ENCODE results near the gene CCL1.

The CCL1 gene, protein sequence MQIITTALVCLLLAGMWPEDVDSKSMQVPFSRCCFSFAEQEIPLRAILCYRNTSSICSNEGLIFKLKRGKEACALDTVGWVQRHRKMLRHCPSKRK

DNA sequence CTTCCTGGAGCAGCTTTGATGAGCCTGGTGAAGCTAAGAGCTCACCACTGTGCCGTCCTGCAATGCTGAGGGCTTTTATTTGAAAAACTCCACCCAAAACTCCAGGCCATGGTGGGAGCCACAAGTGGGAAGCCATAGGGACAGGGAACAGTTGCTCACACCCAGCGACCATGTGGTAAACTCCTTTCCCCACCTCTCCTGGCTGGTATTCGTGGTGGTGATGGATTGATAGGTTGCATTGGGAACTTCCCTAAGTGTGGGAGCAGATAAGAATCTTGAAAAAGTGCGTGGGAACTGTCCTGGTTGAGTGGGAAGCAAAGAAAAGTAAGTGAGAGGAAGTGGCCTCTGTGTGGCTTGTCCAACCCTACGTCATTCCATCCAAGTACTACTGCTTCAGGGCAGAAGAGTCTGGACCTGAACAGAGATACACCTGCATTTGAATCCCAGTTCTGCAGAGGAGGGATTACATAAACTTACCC lies at the start of gene CCL1:
TSS of gene CCL1 (minus strand) at position 51 of the 479 bp plus-strand sequence. CDS start 72 bp downstream, outside the sequence.
- DNase-seq (ENCODE audit: low read depth): no peak

GRCh38 chr17:34412534-34412933 lies 49.5 kb upstream of the CCL1 start:
- no peak for DNase-seq (ENCODE audit: low read depth)

DNA sequence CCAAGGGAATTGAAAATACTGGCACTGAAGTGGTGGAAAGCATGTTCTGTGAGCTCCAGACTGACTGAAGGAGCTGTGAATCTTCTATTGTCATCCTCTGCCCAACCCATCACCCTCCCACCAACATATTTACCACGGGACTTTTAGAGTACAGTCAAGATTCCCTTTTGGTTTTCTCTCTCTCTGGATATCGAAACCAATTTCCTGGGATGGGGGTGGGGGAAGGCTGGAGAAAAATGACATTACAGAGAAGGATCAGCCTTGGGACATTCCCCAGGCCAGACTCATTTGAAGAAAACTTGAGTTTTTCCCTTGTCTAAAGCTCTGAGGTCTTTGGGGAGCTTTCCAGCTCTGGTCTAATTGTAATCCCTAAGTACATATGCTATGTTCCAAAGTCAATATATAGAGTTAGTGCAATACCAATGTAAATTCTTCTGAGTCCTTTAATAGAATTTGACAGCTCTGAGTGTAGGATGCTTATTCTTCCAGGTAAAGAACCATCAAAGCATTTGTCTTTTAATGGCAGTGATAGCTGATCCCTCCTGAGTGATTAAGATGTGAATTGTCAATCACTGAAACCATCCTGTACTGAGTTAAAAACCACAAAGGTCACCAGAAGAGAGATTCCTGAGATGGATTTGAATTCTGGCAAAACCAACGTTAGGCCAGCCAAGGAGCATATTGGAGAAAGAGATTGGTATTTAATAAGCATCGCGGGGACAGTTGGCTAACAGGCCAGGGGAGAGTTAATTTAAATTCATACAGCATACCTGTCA lies 48.8 kb upstream of the CCL1 start:
- DNase-seq (ENCODE audit: low read depth): no peak

- DNase-seq (ENCODE audit: low read depth): no peak
Observed at GRCh38 chr17:34409352-34409751, 46.3 kb upstream of the CCL1 start.

- no peak for DNase-seq (ENCODE audit: low read depth)
Observed at GRCh38 chr17:34408439-34408838, 45.4 kb upstream of the CCL1 start.

GRCh38 chr17:34406226-34406625 lies 43.2 kb upstream of the CCL1 start:
- no peak for DNase-seq (ENCODE audit: low read depth)

DNA sequence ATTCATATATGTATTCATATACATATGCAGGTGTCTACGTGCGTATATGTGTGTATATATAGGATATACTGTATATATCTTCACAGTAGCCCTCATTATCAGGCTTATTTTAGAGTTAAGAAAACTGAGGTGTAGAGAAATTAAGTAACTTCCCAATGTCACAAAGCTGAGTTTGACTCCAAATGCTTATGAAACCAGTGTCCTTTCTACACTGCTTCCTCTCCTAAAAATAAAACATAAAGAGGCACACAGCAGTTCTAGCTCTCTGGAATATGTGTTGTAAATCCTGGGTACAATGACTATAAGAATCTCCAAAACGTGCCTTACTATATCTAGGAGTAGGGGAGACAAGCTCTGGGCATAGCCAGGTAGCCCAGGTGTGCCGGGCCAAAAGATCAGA lies 40.0 kb upstream of the CCL1 start:
- no peak for DNase-seq (ENCODE audit: low read depth)

DNA sequence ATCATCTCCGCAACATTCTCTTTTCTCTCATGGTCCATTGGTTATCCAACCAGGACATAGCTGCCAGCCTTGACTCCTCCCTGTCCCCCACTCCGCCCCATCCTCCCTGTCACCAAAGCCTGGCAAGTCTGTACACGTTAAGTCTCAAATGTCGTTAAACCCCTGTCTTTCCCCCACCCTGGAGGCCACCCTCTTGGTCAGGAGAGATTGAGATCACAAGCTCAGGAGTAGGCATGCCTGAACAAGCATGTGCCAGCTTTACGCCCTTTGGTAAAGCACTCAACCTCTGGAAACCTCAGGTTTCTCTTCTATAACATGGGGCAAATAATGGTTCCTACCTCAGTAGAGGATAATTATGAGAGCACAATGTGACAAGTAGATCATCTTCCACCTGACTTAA lies 38.1 kb upstream of the CCL1 start:
- DNase-seq (ENCODE audit: low read depth): no peak

DNA sequence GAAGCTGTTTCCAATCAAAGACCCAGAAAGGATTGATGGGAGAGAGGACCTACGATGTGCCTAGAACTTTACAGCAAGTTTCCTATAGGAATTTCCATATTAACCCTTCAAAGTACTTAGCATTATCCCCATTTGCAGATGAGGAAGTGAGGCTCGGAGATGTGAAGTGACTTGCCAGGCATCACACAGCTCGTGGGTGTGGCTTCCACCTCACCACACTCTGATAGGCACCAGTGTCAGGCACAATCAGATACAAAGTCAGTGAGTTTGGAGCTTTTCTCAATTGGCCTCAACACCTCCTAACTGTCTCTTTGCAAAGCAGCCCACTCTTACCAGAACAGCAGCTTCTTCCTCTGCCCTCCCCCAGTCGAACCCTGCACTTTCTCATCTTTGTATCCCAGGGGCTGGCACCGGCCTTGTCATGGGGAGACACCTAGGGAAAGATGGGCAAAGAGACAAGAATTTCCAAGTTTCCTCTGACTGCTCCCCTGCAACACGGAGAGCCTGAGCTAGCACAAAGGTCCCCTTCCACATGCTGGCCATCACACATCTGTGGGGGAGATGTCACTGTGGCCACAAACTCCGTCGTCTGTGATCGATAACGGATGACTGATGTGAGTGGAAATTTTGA lies 37.4 kb upstream of the CCL1 start:
- no peak for DNase-seq (ENCODE audit: low read depth)

DNA sequence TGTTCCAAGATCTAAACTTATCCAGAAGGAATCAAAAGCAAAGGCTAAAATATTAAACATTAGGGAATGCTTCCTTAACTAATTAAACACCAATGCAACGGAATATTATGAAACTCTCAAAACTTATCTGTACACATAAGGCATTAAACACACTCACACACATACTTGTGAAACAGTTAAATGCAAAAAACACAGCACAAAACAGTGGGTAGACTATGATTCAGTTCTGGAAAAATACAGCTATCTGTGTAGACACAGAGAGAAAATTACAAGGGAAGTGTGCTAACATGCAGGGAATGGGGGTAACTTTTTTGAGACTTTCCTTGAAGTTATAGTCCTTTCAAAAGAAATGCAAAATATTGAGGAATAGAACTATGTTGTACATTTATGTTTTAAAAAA lies 36.7 kb upstream of the CCL1 start:
- DNase-seq (ENCODE audit: low read depth): no peak

GRCh38 chr17:34398990-34399389 lies 36.0 kb upstream of the CCL1 start:
- DNase-seq (ENCODE audit: low read depth): no peak

DNA sequence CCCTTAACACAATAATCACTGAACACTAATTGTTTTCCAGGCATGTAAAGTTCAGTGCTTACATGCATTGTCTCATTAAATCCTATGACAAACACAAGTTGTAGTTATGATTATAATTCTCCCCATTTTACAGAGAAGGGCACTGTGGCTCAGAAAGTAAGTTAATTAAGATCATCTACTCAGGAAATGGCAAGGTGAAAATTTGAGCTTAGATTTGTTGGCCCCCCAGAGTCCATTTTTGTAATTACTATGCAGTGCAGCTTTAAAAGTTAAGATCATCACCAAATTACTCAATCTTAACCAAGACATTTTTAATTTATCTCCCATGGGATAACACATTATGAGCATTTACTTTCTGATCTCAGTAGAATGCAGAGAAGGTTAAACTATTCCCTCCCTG lies 34.2 kb upstream of the CCL1 start:
- no peak for DNase-seq (ENCODE audit: low read depth)

DNA sequence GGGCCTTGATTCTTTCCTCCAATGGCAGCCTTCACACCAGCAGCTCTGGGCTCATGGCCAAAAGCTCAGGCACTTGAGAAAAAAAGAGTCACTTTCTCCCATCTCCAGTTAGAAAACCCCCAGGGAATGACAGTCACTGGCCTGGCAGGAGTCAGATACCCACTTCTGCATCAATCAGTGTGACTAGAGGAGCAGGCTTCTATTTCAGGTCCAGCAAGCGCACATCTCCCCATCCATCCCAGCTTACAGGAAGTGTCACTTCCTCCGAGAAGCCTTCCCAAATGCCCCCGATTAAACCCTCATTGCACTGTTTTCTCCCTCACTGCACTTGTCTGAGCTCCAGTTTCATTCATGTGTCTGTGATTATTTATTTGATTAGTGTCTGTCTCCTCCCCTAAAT lies 30.4 kb upstream of the CCL1 start:
- no peak for DNase-seq (ENCODE audit: low read depth)

DNA sequence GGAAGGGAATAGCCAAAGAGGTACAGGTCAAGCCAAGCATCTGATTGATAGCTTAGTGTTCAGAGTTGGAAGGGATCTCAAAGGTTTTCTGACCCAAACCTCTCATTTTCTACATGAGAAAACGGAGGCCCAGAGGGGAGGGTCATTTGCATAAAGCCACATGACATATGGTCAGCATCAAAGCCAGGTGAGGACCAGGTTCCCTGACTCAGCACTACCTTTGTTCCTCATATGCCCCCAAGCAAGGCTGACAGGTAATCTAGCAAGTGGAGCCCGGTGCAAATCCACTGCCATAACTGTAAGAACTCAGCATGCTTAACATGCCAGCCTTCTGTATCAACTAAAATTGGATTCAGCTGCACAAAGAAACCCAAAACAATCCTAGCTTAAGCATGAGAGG lies 28.2 kb upstream of the CCL1 start:
- DNase-seq (ENCODE audit: low read depth): no peak

GRCh38 chr17:34390649-34391048 lies 27.6 kb upstream of the CCL1 start:
- DNase-seq (ENCODE audit: low read depth): no peak

- DNase-seq (ENCODE audit: low read depth): no peak
Observed at GRCh38 chr17:34389126-34389750, 26.2 kb upstream of the CCL1 start.

DNA sequence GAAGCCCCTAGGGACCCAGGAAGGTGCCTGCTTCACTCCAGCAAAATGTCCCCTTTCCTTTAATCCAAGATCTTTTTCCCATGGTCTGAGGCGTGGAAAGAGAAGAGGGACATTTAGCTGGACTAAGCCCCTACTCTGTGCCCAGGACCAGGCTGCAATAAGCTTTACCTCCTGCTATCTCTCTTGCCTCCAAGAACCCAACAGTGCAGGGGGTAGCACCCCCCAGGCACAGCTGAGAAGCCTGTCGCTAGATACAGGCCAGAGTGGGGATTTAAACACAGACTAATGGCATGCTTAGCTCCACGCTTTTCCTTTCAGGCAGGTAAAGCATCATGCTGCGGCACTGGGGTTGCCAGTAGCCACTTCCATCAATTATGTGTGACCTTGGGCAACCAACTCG lies 24.5 kb upstream of the CCL1 start:
- DNase-seq (ENCODE audit: low read depth): no peak

- no peak for DNase-seq (ENCODE audit: low read depth)
Observed at GRCh38 chr17:34386697-34387550, 23.9 kb upstream of the CCL1 start.

- no peak for DNase-seq (ENCODE audit: low read depth)
Observed at GRCh38 chr17:34386343-34386696, 23.3 kb upstream of the CCL1 start.

GRCh38 chr17:34384822-34385605 lies 22.0 kb upstream of the CCL1 start:
- no peak for DNase-seq (ENCODE audit: low read depth)

DNA sequence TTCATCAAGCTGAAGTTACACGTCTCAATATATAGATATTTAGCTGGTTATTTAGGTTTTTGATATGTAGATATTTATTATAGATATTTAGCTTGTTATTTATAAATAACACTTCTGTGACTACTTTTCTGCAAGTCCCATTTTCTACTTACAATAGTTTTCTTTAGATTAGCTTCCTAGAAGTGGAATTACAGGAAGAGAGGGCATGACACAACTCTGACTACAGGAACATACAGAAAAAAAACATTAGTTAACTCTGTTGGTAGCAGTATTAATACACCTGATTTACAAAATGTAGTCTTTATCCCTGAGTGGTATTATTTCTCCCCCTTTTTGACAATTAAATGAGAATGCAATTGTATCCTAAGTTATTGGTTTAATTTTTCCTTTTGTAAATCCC lies 21.2 kb upstream of the CCL1 start:
- DNase-seq (ENCODE audit: low read depth): no peak

Data from GM04504 (cell line).